Liver (tissue), 9 donors: ENCODE results near the gene AHDC1. TPM values are rescaled to one million over a fixed set of nuclear protein-coding genes. Genes with fewer than 3 reads are reported as not detected.
A peak's percentile ranks its signal among the peaks of the same experiment; 100 is the strongest.

ENCODE experiments used
- DNase-seq: peaks from one replicate; pipeline ENCODE4 v3.0.0-alpha.2; 2017; ENCODE audit warnings: low spot score
- H3K27ac ChIP-seq, 2 donors: one replicate each; pipeline ENCODE4 v1.7.0; 2013; ENCODE audit warnings: inconsistent platforms in 2 of 2, low read length in 2 of 2, control low read depth in 1 of 2, low read depth in 1 of 2, mild to moderate bottlenecking in 1 of 2
- H3K27me3 ChIP-seq, 4 donors: one replicate each; pipeline versions ENCODE4 v1.6.1 to v1.7.0; 2013; ENCODE audit warnings: low read length in 3 of 4, inconsistent platforms in 1 of 4, mild to moderate bottlenecking in 1 of 4, moderate library complexity in 1 of 4; ENCODE audit not compliant: control insufficient read depth in 4 of 4, insufficient read depth in 4 of 4
- H3K36me3 ChIP-seq, 4 donors: one replicate each; pipeline versions ENCODE4 v1.6.1 to v1.7.0; 2013; ENCODE audit warnings: low read length in 3 of 4, mild to moderate bottlenecking in 3 of 4, low read depth in 1 of 4, moderate library complexity in 1 of 4; ENCODE audit not compliant: control insufficient read depth in 4 of 4, insufficient read depth in 3 of 4
- H3K4me1 ChIP-seq, 4 donors: one replicate each; pipeline versions ENCODE4 v1.6.1 to v1.7.0; 2013; ENCODE audit warnings: low read length in 3 of 4, mild to moderate bottlenecking in 3 of 4, moderate library complexity in 1 of 4; ENCODE audit not compliant: control insufficient read depth in 4 of 4, insufficient read depth in 4 of 4
- H3K4me3 ChIP-seq, 3 donors: one replicate each; pipeline versions ENCODE4 v1.6.1 to v1.7.0; 2013; ENCODE audit warnings: low read length in 3 of 3, control low read depth in 1 of 3, low read depth in 1 of 3, mild to moderate bottlenecking in 1 of 3
- H3K9ac ChIP-seq, 2 donors: one replicate each; pipeline ENCODE4 v1.7.0; 2013; ENCODE audit warnings: low read length in 2 of 2, mild to moderate bottlenecking in 2 of 2, moderate library complexity in 2 of 2, control low read depth in 1 of 2, low read depth in 1 of 2
- H3K9me3 ChIP-seq, 4 donors: one replicate each; pipeline versions ENCODE4 v1.6.1 to v1.7.0; 2013; ENCODE audit warnings: low read length in 3 of 4; ENCODE audit not compliant: control insufficient read depth in 4 of 4
- EGR1 ChIP-seq, 2 donors: IDR thresholded peaks; 2 replicates each; pipeline ENCODE4 v1.6.1; 2016 to 2018; ENCODE audit warnings: antibody characterized with exemption in 2 of 2, low read depth in 2 of 2
- FOXA1 ChIP-seq: IDR thresholded peaks from 2 replicates; pipeline ENCODE4 v1.6.1; 2016; ENCODE audit warnings: antibody characterized with exemption
- FOXA2 ChIP-seq: IDR thresholded peaks from 2 replicates; pipeline ENCODE4 v1.6.1; 2016; ENCODE audit warnings: antibody characterized with exemption
- GABPA ChIP-seq, 2 donors: IDR thresholded peaks in 1 of 2; conservative IDR thresholded peaks in 1 of 2; 2 replicates each; pipeline ENCODE4 v1.6.1; 2016; ENCODE audit warnings: antibody characterized with exemption in 2 of 2, mild to moderate bottlenecking in 1 of 2, moderate library complexity in 1 of 2
- HNF4A ChIP-seq, 2 donors: conservative IDR thresholded peaks; 2 replicates each; pipeline ENCODE4 v1.6.1; 2016; ENCODE audit warnings: antibody characterized with exemption in 2 of 2, mild to moderate bottlenecking in 2 of 2
- HNF4G ChIP-seq: IDR thresholded peaks from 2 replicates; pipeline ENCODE4 v1.6.1; 2016; ENCODE audit warnings: antibody characterized with exemption
- NR2F2 ChIP-seq: IDR thresholded peaks from 2 replicates; pipeline ENCODE4 v1.6.1; 2016; ENCODE audit warnings: antibody characterized with exemption
- RAD21 ChIP-seq, 2 donors: IDR thresholded peaks; 2 replicates each; pipeline ENCODE4 v1.6.1; 2016; ENCODE audit warnings: antibody characterized with exemption in 2 of 2, mild to moderate bottlenecking in 2 of 2
- RXRA ChIP-seq, 2 donors: IDR thresholded peaks; 2 replicates each; pipeline ENCODE4 v1.6.1; 2017 to 2018; ENCODE audit warnings: antibody characterized with exemption in 2 of 2, mild to moderate bottlenecking in 1 of 2
- SP1 ChIP-seq: IDR thresholded peaks from 2 replicates; pipeline ENCODE4 v1.6.1; 2018; ENCODE audit warnings: antibody characterized with exemption, mild to moderate bottlenecking
- TAF1 ChIP-seq: conservative IDR thresholded peaks from 2 replicates; pipeline ENCODE4 v1.6.1; 2016; ENCODE audit warnings: antibody characterized with exemption, mild to moderate bottlenecking
- YY1 ChIP-seq: IDR thresholded peaks from 2 replicates; pipeline ENCODE4 v1.6.1; 2016; ENCODE audit warnings: antibody characterized with exemption, mild to moderate bottlenecking
- WGBS: extraction: QIAGEN DNeasy Blood & Tissue Kit; methylation state at CpG from one replicate; pipeline ENCODE4 v1.1.7; 2013; 5-methylcytosine and 5-hydroxymethylcytosine counted together
- polyA plus RNA-seq, 2 donors: library from polyadenylated mRNA; stranded (reverse) in 1 of 2; unstranded in 1 of 2; fragments of 200-250 nt in 1 of 2; fragments of >200 nt in 1 of 2; fragmentation: Nextera tagmentation in 1 of 2; extraction: Ambion mirVana in 1 of 2; gene quantifications; one replicate each; pipeline versions ENCODE4 v1.2.1 to v1.2.3, GENCODE V29; 2013 to 2015
- total RNA-seq, 2 donors: library from RNA; depleted of rRNA; stranded (reverse); fragments of >200 nt; gene quantifications; one replicate each; pipeline ENCODE4 v1.2.3, GENCODE V29; 2014
- TF ChIP-seq, protein P1 (sequence below): IDR thresholded peaks from 2 replicates; pipeline ENCODE4 v1.6.1; 2016; ENCODE audit warnings: antibody characterized with exemption, mild to moderate bottlenecking
- TF ChIP-seq, protein P2 (sequence below): fragments of 150-350 bp; IDR thresholded peaks from 2 replicates; pipeline ENCODE4 v1.5.1; 2017; ENCODE audit warnings: improper control_type of control experiment, low read depth, low read length; ENCODE audit not compliant: missing input control
- TF ChIP-seq, protein P3 (sequence below): IDR thresholded peaks from 2 replicates; pipeline ENCODE4 v1.6.1; 2016; ENCODE audit warnings: antibody characterized with exemption
- TF ChIP-seq, protein P4 (sequence below): IDR thresholded peaks from 2 replicates; pipeline ENCODE4 v1.6.1; 2016; ENCODE audit warnings: antibody characterized with exemption
- TF ChIP-seq, protein P5 (sequence below): IDR thresholded peaks from 2 replicates; pipeline ENCODE4 v1.6.1; 2016; ENCODE audit warnings: antibody characterized with exemption
- donor health status: healthy.
- donor health status: healthy.
- donor health status: healthy.
- donor health status: healthy.
- donor health status: healthy.

The AHDC1 gene
- total and polyA plus RNA-seq, 4 donors: 2.4 to 6.5 (median 5.5) TPM

DNA sequence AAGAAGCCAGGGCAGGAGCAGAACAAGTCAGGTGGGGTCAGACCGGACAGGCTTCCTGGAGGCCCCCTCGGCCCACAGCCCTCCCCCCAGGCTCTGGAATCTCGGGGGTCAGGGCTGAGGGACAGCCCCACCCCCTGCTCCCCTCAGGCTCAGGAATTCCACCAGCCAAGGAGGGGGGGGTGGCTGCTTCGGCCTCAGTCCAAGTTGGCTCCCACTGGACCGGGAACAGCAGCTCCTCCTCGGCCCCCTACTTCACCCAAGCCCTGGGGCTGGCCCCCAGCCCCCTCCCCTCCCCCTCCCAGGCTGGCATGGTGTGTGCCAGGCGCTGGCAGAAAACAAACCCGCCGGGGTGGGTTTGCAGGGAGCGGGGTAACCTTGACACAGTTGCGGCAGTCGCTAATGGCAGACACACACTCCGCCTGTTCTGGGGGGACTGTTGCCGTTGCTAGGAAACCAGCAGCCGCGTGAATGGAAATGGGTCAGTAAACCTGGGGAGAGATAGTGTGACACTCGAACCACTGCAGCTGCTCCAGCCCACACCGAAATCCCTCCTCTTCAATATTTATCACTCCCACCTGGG lies 32.4 kb downstream of the AHDC1 start (continued):
- TF ChIP-seq, protein P1, sequence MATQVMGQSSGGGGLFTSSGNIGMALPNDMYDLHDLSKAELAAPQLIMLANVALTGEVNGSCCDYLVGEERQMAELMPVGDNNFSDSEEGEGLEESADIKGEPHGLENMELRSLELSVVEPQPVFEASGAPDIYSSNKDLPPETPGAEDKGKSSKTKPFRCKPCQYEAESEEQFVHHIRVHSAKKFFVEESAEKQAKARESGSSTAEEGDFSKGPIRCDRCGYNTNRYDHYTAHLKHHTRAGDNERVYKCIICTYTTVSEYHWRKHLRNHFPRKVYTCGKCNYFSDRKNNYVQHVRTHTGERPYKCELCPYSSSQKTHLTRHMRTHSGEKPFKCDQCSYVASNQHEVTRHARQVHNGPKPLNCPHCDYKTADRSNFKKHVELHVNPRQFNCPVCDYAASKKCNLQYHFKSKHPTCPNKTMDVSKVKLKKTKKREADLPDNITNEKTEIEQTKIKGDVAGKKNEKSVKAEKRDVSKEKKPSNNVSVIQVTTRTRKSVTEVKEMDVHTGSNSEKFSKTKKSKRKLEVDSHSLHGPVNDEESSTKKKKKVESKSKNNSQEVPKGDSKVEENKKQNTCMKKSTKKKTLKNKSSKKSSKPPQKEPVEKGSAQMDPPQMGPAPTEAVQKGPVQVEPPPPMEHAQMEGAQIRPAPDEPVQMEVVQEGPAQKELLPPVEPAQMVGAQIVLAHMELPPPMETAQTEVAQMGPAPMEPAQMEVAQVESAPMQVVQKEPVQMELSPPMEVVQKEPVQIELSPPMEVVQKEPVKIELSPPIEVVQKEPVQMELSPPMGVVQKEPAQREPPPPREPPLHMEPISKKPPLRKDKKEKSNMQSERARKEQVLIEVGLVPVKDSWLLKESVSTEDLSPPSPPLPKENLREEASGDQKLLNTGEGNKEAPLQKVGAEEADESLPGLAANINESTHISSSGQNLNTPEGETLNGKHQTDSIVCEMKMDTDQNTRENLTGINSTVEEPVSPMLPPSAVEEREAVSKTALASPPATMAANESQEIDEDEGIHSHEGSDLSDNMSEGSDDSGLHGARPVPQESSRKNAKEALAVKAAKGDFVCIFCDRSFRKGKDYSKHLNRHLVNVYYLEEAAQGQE: no peak
- no peak for TF ChIP-seq GABPA (IDR thresholded peaks at IDR 0.05 in 1 of 2, conservative IDR thresholded peaks at IDR 0.05 in 1 of 2)
- no peak for TF ChIP-seq FOXA2

DNA sequence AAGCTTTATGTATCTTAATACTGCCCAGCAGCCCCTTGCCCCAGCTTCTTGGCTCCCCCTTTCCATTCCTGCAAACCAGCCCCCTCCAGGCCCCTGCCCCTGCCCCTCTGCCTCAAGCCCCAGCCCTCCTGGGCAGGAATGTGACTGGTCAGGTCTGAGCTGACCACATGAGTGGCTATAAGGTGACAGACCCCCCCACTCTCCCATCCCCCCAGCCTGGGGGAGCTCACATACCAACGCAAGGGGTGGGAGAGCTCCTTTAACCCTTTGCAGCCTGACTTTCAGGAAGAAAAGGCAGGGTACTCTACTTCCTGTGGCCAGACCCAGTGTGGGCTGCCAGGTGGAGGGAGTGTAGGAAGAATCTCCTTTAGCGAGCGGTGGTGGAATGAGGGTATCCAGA lies 33.2 kb downstream of the AHDC1 start:
- Histone ChIP-seq H3K27ac (peak overlapping the region in 1 of 2 donors; percentile 61), H3K9ac (peak overlapping the region in 1 of 2 donors; percentile 24), H3K27me3 (no peaks in the 10 kb centered on the region), H3K36me3 (no peaks in the 10 kb centered on the region), H3K4me3 (no peak overlapping the region), H3K9me3 (no peaks in the 10 kb centered on the region), H3K4me1 (peaks cover 36 to 82% (median 52%) of the 10 kb centered on the region in 4 donors)
- TF ChIP-seq HNF4G: no peak
- no peak for TF ChIP-seq FOXA1
- TF ChIP-seq EGR1 (IDR thresholded peaks at IDR 0.05; ENCODE audit: low read depth in 2 of 2): no peak
- no peak for TF ChIP-seq SP1
- TF ChIP-seq NR2F2: no peak
- no peak for TF ChIP-seq RAD21 (IDR thresholded peaks at IDR 0.05)
- TF ChIP-seq HNF4A (conservative IDR thresholded peaks at IDR 0.05): no peak
- no peak for TF ChIP-seq FOXA2
- TF ChIP-seq TAF1: no peak
- TF ChIP-seq, protein P1: no peak
- TF ChIP-seq, protein P2, sequence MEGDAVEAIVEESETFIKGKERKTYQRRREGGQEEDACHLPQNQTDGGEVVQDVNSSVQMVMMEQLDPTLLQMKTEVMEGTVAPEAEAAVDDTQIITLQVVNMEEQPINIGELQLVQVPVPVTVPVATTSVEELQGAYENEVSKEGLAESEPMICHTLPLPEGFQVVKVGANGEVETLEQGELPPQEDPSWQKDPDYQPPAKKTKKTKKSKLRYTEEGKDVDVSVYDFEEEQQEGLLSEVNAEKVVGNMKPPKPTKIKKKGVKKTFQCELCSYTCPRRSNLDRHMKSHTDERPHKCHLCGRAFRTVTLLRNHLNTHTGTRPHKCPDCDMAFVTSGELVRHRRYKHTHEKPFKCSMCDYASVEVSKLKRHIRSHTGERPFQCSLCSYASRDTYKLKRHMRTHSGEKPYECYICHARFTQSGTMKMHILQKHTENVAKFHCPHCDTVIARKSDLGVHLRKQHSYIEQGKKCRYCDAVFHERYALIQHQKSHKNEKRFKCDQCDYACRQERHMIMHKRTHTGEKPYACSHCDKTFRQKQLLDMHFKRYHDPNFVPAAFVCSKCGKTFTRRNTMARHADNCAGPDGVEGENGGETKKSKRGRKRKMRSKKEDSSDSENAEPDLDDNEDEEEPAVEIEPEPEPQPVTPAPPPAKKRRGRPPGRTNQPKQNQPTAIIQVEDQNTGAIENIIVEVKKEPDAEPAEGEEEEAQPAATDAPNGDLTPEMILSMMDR: no peak
- no peak for TF ChIP-seq RXRA (IDR thresholded peaks at IDR 0.05)
- TF ChIP-seq, protein P3, sequence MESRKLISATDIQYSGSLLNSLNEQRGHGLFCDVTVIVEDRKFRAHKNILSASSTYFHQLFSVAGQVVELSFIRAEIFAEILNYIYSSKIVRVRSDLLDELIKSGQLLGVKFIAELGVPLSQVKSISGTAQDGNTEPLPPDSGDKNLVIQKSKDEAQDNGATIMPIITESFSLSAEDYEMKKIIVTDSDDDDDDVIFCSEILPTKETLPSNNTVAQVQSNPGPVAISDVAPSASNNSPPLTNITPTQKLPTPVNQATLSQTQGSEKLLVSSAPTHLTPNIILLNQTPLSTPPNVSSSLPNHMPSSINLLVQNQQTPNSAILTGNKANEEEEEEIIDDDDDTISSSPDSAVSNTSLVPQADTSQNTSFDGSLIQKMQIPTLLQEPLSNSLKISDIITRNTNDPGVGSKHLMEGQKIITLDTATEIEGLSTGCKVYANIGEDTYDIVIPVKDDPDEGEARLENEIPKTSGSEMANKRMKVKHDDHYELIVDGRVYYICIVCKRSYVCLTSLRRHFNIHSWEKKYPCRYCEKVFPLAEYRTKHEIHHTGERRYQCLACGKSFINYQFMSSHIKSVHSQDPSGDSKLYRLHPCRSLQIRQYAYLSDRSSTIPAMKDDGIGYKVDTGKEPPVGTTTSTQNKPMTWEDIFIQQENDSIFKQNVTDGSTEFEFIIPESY: no peak
- TF ChIP-seq, protein P4, sequence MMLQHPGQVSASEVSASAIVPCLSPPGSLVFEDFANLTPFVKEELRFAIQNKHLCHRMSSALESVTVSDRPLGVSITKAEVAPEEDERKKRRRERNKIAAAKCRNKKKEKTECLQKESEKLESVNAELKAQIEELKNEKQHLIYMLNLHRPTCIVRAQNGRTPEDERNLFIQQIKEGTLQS: no peak
- no peak for TF ChIP-seq YY1
- no peak for TF ChIP-seq GABPA (IDR thresholded peaks at IDR 0.05 in 1 of 2, conservative IDR thresholded peaks at IDR 0.05 in 1 of 2)
- TF ChIP-seq, protein P5, sequence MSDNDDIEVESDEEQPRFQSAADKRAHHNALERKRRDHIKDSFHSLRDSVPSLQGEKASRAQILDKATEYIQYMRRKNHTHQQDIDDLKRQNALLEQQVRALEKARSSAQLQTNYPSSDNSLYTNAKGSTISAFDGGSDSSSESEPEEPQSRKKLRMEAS: no peak
- no peak for DNase-seq
- 64% methylated on average over 3 of the region's 3 CpGs for WGBS
